K562 (cell line): ENCODE measurements around the gene CENPP. TPM values are rescaled to one million over a fixed set of nuclear protein-coding genes. Genes with fewer than 3 reads are reported as not detected.

Source experiments
- ASH1L ChIP-seq: fragments of 450-650 bp; IDR thresholded peaks from 2 replicates; pipeline ENCODE4 v1.6.1; 2018; ENCODE audit warnings: borderline replicate concordance, mild to moderate bottlenecking, low read depth; ENCODE audit not compliant: partially characterized antibody
- BCL6 ChIP-seq: fragments of 250-450 bp; sonication (Bioruptor Pico); IDR thresholded peaks from 2 replicates; pipeline ENCODE4 v1.4.0; 2020
- BDP1 ChIP-seq: IDR thresholded peaks from 3 replicates; pipeline ENCODE4 v1.6.1; 2011; ENCODE audit not compliant: insufficient read length, insufficient read depth
- CBFB ChIP-seq: sonication (generic); formaldehyde crosslinking; IDR thresholded peaks from 2 replicates; pipeline ENCODE4 v1.4.0; 2020; ENCODE audit warnings: mild to moderate bottlenecking, missing genetic modification reagents
- CCAR2 ChIP-seq: fragments of 200-400 bp; formaldehyde crosslinking; IDR thresholded peaks from 2 replicates; pipeline ENCODE4 v1.6.1; 2017; ENCODE audit warnings: mild to moderate bottlenecking, low read depth, low read length
- FOXJ3 ChIP-seq: sonication (generic); formaldehyde crosslinking; IDR thresholded peaks from 2 replicates; pipeline ENCODE4 v1.4.0; 2020; ENCODE audit warnings: mild to moderate bottlenecking, missing genetic modification reagents
- HNRNPH1 ChIP-seq: fragments of 200-400 bp; formaldehyde crosslinking; optimal IDR thresholded peaks from 2 replicates; pipeline ENCODE3; 2017; ENCODE audit warnings: low read depth, mild to moderate bottlenecking, low read length, moderate library complexity
- NONO ChIP-seq, 2 experiments: fragments of 200-400 bp in 1 of 2; fragments of 450-650 bp in 1 of 2; formaldehyde crosslinking in 1 of 2; IDR thresholded peaks; 2 replicates each; pipeline ENCODE4 v1.6.1; 2017; ENCODE audit warnings: low read depth in 2 of 2, mild to moderate bottlenecking in 2 of 2, moderate library complexity in 2 of 2, low read length in 1 of 2
- NRF1 ChIP-seq, 2 experiments: fragments of 450-650 bp; IDR thresholded peaks in 1 of 2; conservative IDR thresholded peaks in 1 of 2; 2 replicates each; pipeline ENCODE4 v1.6.1; 2014; ENCODE audit warnings: mild to moderate bottlenecking in 2 of 2
- PCBP1 ChIP-seq: fragments of 200-400 bp; formaldehyde crosslinking; IDR thresholded peaks from 2 replicates; pipeline ENCODE4 v1.6.1; 2018; ENCODE audit warnings: mild to moderate bottlenecking, low read depth, low read length; ENCODE audit not compliant: poor library complexity, severe bottlenecking
- PURB ChIP-seq: sonication (generic); formaldehyde crosslinking; IDR thresholded peaks from 2 replicates; pipeline ENCODE4 v1.9.0; 2021; ENCODE audit warnings: low read depth, mild to moderate bottlenecking, missing genetic modification reagents
- RBFOX2 ChIP-seq: fragments of 200-400 bp; formaldehyde crosslinking; IDR thresholded peaks from 2 replicates; pipeline ENCODE4 v1.6.1; 2017; ENCODE audit warnings: low read depth, mild to moderate bottlenecking, low read length, moderate library complexity
- SNAPC5 ChIP-seq: fragments of 250-450 bp; sonication (Bioruptor Pico); IDR thresholded peaks from 2 replicates; pipeline ENCODE4 v1.8.0; 2021; ENCODE audit warnings: moderate library complexity, mild to moderate bottlenecking, inconsistent platforms
- SPI1 ChIP-seq: IDR thresholded peaks from 2 replicates; pipeline ENCODE4 v1.6.1; 2011; ENCODE audit warnings: low read depth, low read length, control low read depth, borderline replicate concordance
- THRB ChIP-seq: fragments of 450-650 bp; formaldehyde crosslinking; conservative IDR thresholded peaks from 2 replicates; pipeline ENCODE4 v1.4.0; 2022; ENCODE audit warnings: mild to moderate bottlenecking, missing genetic modification characterization
- TOE1 ChIP-seq, 2 experiments: fragments of 450-650 bp in 1 of 2; sonication (generic) in 1 of 2; formaldehyde crosslinking in 1 of 2; IDR thresholded peaks; 2 replicates each; pipeline versions ENCODE4 v1.7.1 to v1.8.0; 2016 to 2022; ENCODE audit warnings: borderline replicate concordance in 2 of 2, mild to moderate bottlenecking in 2 of 2, antibody characterized with exemption in 1 of 2, inconsistent platforms in 1 of 2, low read depth in 1 of 2, missing genetic modification reagents in 1 of 2, moderate library complexity in 1 of 2
- XRCC5 ChIP-seq: fragments of 200-400 bp; formaldehyde crosslinking; IDR thresholded peaks from 2 replicates; pipeline ENCODE4 v1.6.1; 2017; ENCODE audit warnings: low read depth, mild to moderate bottlenecking, low read length
- ZBTB49 ChIP-seq: sonication (generic); formaldehyde crosslinking; IDR thresholded peaks from 2 replicates; pipeline ENCODE4 v1.8.0; 2022; ENCODE audit warnings: missing genetic modification reagents, mild to moderate bottlenecking, borderline replicate concordance
- ZNF253 ChIP-seq: fragments of 250-450 bp; sonication (Bioruptor Pico); conservative IDR thresholded peaks from 2 replicates; pipeline ENCODE4 v1.6.1; 2021; ENCODE audit warnings: mild to moderate bottlenecking
- ZNF780A ChIP-seq: fragments of 250-450 bp; sonication (Bioruptor Pico); IDR thresholded peaks from 2 replicates; pipeline ENCODE4 v1.5.0; 2021; ENCODE audit warnings: mild to moderate bottlenecking
- polyA plus RNA-seq, 8 experiments: library from polyadenylated mRNA; depleted of rRNA in 4 of 8; stranded (reverse) in 5 of 8; unstranded in 3 of 8; fragments of >200 nt; fragmentation: Nextera tagmentation in 2 of 8; fragmentation: Illumina TruSeq in 1 of 8; extraction: Ambion mirVana in 2 of 8; extraction: Trizol in 1 of 8; gene quantifications; 2 replicates each; pipeline versions ENCODE4 v1.2.1 to v1.2.3, GENCODE V29; 2011 to 2014; ENCODE audit warnings: inconsistent platforms in 1 of 8, missing spikeins in 1 of 8
- total RNA-seq, 7 experiments: library from RNA; depleted of rRNA in 6 of 7; stranded (reverse); fragments of >200 nt in 6 of 7; fragmentation: Illumina TruSeq in 2 of 7; extraction: Trizol in 2 of 7; gene quantifications; 2 replicates each; pipeline versions ENCODE4 v1.2.1 to v1.2.3, GENCODE V29; 2011 to 2021; ENCODE audit warnings: low replicate concordance in 1 of 7
- TF ChIP-seq, protein P1 (sequence below): fragments of 250-450 bp; sonication (Bioruptor Pico); IDR thresholded peaks from 2 replicates; pipeline ENCODE4 v1.4.0; 2020; ENCODE audit warnings: mild to moderate bottlenecking, moderate library complexity, borderline replicate concordance

The CENPP gene
- total and polyA plus RNA-seq, 9 of the 15 experiments (the other 6 are each of a cell fraction or from before 2014, with no cell fraction given), result 8.0 to 28.5 (median 17.9) TPM

DNA sequence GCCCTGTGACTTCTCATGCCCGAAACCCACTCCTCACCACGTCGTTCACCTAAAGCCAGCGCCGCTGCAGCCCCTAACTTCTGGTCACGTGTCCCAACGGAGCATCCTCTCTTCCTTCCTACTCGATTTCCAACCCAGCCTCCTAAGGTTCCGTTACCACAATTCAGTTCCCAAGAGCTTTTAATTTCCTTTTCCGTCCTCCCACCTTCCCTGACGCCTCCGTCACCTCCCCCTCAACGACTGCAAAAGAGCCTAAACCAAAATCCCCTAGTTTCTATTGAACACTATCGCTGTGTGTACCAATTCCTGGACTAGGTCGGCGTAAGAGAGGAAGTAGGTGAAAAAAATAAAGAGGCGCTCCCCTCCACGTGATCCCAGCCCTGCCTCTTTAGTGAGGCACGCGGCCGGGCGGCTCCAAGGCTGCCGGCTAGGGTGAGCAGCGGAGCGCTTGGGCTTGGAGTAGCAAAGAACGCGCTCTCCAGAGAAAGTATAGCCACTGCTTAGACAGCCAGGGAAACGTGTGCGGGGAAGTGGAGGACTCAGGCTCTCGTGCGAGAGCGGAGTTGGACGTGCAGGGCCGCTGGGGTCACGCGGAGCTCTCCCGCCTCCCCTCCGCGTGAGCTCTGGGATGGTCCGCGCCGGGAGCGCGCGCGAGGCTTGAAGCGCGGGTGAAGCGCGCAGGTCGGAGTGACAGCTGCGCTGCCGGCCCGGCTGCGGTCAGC, at the start of gene CENPP, which contains the start of gene NOL8 (continued):
- TF ChIP-seq ZBTB49 (CRISPR knock-in tag) (no peak), HNRNPH1 (no peak), CBFB (no peak), XRCC5 (peak; percentile 45), THRB (CRISPR knock-in tag) (peak; percentile 82), CCAR2 (0 out of 2 replicates have a peak, but pooled peaks have one; percentile 41), ZNF780A (CRISPR knock-in tag) (no peak), FOXJ3 (no peak), PURB (CRISPR knock-in tag) (no peak), RBFOX2 (peak; percentile 83), PCBP1 (no peak), SPI1 (peak; percentile 91), BCL6 (no peak), NRF1 (conservative IDR thresholded peaks at IDR 0.05 in 1 of 2, IDR thresholded peaks at IDR 0.05 in 1 of 2) (peak; percentile 89 to 91), NONO (IDR thresholded peaks at IDR 0.05; ENCODE audit: low read depth in 2 of 2, low read length in 1 of 2) (peak; percentile 30 to 100; a peak in 2 of 4 replicates), ZNF253 (CRISPR knock-in tag) (no peak), ASH1L (peak; percentile 86), BDP1 (no peak), TOE1 (IDR thresholded peaks at IDR 0.05; ENCODE audit: borderline replicate concordance) (peak; percentile 99), TOE1 (CRISPR knock-in tag; IDR thresholded peaks at IDR 0.05; ENCODE audit: borderline replicate concordance, low read depth) (peak; percentile 51; the same call in 1 of the 2 replicates), SNAPC5 (CRISPR knock-in tag) (no peak)
- TF ChIP-seq, protein P1, sequence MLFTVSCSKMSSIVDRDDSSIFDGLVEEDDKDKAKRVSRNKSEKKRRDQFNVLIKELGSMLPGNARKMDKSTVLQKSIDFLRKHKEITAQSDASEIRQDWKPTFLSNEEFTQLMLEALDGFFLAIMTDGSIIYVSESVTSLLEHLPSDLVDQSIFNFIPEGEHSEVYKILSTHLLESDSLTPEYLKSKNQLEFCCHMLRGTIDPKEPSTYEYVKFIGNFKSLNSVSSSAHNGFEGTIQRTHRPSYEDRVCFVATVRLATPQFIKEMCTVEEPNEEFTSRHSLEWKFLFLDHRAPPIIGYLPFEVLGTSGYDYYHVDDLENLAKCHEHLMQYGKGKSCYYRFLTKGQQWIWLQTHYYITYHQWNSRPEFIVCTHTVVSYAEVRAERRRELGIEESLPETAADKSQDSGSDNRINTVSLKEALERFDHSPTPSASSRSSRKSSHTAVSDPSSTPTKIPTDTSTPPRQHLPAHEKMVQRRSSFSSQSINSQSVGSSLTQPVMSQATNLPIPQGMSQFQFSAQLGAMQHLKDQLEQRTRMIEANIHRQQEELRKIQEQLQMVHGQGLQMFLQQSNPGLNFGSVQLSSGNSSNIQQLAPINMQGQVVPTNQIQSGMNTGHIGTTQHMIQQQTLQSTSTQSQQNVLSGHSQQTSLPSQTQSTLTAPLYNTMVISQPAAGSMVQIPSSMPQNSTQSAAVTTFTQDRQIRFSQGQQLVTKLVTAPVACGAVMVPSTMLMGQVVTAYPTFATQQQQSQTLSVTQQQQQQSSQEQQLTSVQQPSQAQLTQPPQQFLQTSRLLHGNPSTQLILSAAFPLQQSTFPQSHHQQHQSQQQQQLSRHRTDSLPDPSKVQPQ (CRISPR knock-in tag), result peak; percentile 97
